Glomerular visceral epithelial cell (primary cell): ENCODE data around the gene SMIM38.
"Not testable (repeated sequence)": the region's sequence is repeated elsewhere in the genome, so short reads cannot be mapped to it uniquely, and the experiment has no call there.

Source experiments
- DNase-seq: peaks from one replicate; pipeline ENCODE4 v3.0.0-alpha.2; 2016; ENCODE audit errors: extremely low spot score

SMIM38 gene

GRCh38 chr11:69122326-69122629 lies 33.5 kb upstream of the SMIM38 start:
- no peak for DNase-seq

DNA sequence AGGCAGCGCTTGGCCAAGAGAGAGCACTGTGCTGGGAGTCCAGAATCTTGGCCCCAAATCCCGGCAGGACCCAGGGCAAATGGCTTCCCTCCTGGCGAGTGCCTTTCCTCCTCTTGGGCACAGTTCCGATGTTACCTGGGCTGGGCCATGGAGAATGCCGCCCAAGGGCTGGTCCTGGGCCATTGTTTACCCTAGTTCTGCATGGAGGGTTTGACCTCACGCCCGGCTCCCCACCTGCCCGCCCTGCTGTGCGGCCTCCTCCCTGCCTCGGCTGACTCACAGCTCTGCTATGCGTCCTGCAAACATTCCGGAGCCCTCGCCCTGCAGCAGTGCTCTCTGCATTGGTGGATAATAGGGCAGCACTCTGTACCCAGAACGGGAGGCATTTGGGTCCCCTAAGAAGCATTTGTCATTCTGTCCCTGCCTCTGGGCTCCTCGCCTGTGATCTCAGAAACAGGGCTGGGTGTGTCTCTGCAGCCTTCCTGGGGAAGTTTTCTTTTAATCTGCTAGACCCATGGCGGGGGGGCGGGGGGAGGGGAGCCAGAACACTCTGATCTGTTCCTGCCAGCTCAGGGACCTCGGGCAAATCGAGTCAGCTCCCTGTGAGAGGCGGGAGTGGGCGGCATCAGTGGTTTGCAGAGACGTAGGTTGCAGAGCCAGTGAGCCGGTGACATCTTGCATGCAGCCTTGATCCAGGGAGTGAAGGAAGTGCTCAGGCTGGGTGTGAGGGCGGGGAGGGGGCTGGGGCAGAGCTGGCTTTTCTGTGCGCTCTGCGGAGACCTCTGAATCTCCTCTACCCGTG lies 32.9 kb upstream of the SMIM38 start:
- peak; percentile 91 for DNase-seq

DNA sequence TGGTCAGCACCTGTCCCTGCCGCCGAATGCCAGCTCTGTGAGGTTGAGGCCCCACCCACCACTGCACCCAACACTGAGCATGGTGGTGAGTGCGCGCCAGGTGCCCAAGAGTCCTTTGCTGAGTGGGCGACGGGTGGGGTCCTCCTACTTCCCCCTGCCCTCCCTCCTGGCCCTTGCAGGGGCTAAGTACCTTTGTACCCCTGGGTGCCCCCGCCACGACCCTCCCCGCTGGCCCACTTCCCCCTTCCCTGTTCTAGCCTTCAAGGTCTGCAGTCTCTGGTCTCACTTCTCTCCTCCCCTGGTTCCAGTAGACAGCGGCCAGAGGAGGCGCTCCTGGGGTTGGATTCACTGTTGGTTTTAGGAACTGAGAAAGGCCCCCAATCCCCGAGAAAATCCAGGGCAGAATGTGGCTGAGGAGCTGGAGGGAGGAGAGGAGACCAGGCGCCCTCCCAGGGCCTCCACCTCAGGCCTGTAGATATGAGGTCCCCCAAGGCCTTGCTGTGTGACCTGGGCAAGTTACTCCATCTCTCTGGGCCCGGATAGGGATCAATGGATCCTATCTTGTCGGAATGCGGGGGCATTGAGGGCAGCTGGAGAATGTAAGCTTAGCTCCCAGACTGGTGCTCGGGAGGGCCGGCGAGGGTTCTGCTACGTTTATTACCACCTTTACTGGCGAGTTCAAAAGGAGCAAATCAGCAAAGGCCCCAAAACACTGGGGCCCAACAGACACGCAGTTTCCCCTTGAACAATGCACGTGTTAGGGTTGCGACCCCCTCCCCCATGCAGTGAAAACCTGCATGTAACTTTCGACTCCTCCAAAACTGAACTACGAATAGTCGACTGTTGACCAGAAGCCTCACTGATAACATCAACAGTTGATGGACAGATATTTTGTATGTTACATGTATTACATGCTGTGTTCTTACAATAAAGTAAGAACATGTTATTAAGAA lies 31.9 kb upstream of the SMIM38 start:
- DNase-seq = no peak

- no peak for DNase-seq
Observed at GRCh38 chr11:69125861-69126260, 29.9 kb upstream of the SMIM38 start.

GRCh38 chr11:69126286-69126685 lies 29.4 kb upstream of the SMIM38 start:
- DNase-seq = no peak

- no peak for DNase-seq
Observed at GRCh38 chr11:69127081-69127850, 28.5 kb upstream of the SMIM38 start.

GRCh38 chr11:69127884-69128283 lies 27.9 kb upstream of the SMIM38 start:
- no peak for DNase-seq

DNA sequence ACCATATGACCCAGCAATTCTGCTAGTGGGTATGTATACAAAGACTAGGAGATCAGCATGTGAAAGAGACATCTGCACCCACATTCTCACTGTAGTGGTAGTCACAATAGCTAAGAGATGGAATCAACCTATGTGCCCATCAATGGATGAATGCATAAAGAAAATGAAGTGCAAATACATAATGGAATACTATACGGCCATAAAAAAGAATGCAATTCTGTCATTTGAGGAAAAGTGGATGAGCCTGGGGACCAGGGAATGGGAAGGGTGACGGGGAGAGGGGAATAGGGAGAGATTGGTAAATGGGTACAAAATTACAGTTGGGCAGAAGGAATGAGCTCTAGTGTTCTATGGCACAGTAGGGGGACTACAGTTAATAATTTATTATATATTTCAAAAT lies 26.7 kb upstream of the SMIM38 start:
- DNase-seq = no peak

DNA sequence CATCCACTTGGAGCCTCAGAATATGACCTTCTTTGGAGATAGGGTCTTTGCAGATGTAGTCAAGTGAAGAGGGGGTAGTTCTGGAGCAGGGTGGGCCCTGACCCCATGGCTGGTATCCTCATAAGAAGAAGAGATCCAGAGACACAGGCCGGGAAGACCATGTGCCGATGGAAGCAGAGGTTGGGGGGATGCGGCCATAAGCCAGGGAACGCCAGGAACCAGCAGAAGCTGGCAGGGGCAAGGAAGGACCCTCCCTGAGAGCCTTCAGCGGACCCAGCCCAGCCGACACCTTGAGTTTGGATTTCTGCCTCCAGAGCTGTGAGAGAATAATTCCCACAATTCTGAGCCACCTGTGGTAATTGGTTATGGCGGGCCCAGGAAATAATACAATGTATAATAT lies 26.1 kb upstream of the SMIM38 start:
- no peak for DNase-seq

DNA sequence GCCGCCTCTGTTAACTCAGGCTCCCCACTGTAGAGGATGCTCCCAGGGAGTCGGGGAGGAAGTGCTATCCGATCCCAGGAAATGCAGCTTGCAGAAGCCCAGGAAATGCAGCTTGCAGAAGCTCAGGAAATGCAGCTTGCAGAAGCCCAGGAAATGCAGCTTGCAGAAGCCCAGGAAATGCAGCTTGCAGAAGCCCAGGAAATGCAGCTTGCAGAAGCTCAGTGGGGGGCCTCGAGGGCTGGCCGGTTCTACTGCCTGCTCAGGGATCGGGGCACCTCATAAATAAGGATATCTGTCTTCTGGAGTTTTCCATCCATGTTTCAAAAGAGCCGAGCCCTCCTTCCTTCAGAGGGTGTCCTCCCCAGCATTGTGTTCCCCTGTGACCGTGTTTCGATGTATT lies 25.1 kb upstream of the SMIM38 start:
- no peak for DNase-seq

- no peak for DNase-seq
Observed at GRCh38 chr11:69131121-69131566, 24.6 kb upstream of the SMIM38 start.

- peak; percentile 81 for DNase-seq
Observed at GRCh38 chr11:69131644-69132300, 24.0 kb upstream of the SMIM38 start.

DNA sequence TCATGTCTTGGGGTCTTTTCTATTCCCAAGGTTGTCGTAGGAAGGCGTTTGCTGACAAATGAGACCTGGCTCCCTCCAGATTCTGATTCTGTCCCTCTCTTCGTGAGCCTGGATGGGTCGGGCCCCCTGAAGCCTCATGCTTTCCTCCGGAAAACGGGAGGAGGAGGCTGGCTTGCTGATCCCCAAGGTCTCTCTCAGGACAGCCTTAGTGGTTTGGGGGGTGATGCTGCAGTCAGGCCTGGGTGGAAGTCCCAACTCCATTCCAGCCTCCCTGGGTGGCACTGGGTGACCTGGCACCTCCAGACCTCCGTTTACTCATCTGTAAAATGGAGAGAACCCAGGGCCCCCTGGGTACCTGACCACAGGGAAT lies 23.4 kb upstream of the SMIM38 start:
- no peak for DNase-seq

GRCh38 chr11:69133251-69133650 lies 22.5 kb upstream of the SMIM38 start:
- no peak for DNase-seq

DNA sequence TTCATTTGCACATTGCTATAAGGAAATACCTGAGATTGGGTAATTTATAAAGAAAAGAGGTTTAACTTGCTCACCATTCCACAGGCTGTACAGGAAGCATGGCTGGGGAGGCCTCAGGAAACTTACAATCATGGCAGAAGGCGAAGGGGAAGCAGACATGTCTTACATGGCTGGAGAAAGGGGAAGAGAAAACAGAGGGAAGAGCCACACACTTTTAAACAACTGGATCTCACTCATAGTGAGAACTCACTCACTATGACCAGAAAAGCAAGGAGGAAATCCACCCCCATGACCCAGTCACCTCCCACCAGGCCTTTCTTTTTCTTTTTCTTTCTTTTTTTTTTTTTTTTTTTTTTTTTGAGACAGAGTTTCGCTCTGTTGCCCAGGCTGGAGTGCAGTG lies 21.6 kb upstream of the SMIM38 start:
- DNase-seq = not testable (repeated sequence)

GRCh38 chr11:69134957-69135356 lies 20.8 kb upstream of the SMIM38 start:
- no peak for DNase-seq

GRCh38 chr11:69135420-69136363 lies 20.0 kb upstream of the SMIM38 start:
- peak; percentile 70 for DNase-seq

DNA sequence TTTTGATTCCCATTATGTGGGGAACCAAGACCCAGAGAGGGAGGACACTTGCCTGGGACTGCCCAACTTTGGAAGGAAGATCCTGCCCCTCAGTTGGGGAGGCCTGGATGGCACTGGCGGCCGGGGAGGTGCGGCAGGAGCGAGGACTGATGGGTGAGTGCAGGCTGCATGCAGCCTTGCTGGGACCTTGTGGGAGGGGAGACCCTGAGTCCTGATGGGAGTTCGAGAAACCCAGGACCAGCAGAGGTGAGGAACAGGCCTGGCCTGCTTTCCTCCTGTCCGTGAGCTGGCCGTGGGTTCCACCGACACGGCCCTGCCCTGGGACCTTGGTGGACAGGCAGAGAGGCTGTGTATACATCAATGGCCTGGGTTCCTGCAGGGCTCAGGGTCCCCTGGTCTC lies 19.3 kb upstream of the SMIM38 start:
- no peak for DNase-seq

DNA sequence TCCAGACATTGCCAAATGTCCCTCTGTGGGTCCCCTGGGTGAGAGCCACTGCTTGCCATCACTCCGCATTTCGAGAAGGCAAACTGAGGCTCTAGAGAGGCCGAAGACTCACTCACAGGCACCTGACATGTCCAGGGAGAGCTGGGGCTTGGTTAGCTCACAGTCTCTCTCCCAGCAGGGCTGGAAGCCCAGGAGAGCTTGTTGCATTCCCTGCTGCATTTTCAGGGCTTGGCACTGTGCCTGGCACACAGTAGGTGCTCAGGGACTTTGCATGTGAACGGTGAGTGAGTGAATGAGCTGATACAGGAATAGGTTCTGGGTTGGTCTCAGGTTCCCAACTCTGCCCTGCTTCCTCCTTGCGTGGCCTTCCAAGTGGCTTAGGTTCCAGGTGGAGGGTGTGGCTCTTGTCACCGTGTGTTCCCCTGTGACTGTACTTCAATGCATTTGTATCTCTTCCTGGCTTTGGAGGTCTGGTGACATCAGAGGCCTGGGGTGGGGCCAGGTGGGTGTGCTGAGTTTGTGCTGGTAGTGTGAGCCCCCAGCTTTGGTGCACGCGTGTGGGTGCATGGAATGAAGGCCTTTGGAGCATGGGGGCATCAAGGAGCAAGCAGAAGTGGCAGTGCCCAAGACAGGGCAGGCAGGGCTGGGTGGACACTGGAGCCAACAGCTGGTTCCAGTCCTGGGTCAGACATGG lies 18.4 kb upstream of the SMIM38 start:
- DNase-seq = no peak

DNA sequence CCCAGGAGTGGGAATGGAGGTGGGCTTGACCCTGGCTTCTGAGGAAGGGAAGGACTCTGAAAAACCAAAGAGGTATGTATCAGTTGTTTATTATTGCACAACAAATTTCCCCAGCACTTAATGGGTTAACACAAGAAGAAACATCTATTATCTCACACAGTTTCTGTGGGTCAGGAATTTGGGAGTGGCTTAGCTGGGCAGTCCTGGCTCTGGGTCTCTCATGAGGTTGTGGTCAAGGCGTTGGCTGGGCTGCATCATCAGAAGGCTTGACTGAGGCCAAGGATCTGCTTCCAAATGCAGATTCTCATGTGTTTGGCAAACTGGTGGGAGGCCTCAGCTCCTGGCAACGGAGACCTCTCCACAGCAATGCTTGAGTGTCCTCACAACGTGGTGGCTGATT lies 17.5 kb upstream of the SMIM38 start:
- DNase-seq = peak; percentile 46
